HepG2 (cell line): ENCODE data around the gene SLC25A33. TPM values are rescaled to one million over a fixed set of nuclear protein-coding genes. Genes with fewer than 3 reads are reported as not detected.

ENCODE experiments used
- polyA plus RNA-seq, 8 experiments: library from polyadenylated mRNA; depleted of rRNA in 3 of 8; stranded (reverse) in 7 of 8; unstranded in 1 of 8; fragments of >200 nt; fragmentation: Illumina TruSeq in 4 of 8; extraction: Trizol in 4 of 8; gene quantifications; 2 replicates each; pipeline versions ENCODE4 v1.2.1 to v1.2.3, GENCODE V29; 2011 to 2016; ENCODE audit warnings: low read depth in 4 of 8, missing spikeins in 1 of 8, mixed read lengths in 1 of 8; ENCODE audit not compliant: insufficient read depth in 1 of 8
- total RNA-seq, 5 experiments: library from RNA; depleted of rRNA; stranded (reverse); fragments of >200 nt; fragmentation: Illumina TruSeq; extraction: Trizol; gene quantifications; 2 replicates each; pipeline ENCODE4 v1.2.3, GENCODE V29; 2016; ENCODE audit warnings: low read depth in 1 of 5

SLC25A33 gene
- total and polyA plus RNA-seq, 2 of the 13 experiments (the other 11 are each of a cell fraction or from before 2014, with no cell fraction given): 15.4 to 50.3 TPM

Other genes starting within 250 kb of the SLC25A33 start
- gene SPSB1, start 246.6 kb upstream of the SLC25A33 start, total RNA-seq (2016; rRNA removed; fragmentation: Illumina TruSeq; extraction: Trizol): 5.0 and 7.1 TPM in 2 replicates
- 8.0 and 10.9 TPM in 2 replicates for gene SPSB1, start 246.6 kb upstream of the SLC25A33 start, polyA plus RNA-seq (2011; rRNA removed)
- 5.7 and 8.2 TPM in 2 replicates for gene TMEM201, start 49.4 kb downstream of the SLC25A33 start, total RNA-seq (2016; rRNA removed; fragmentation: Illumina TruSeq; extraction: Trizol)
- gene TMEM201, start 49.4 kb downstream of the SLC25A33 start, polyA plus RNA-seq (2011; rRNA removed): 1.5 and 2.1 TPM in 2 replicates
- 6.6 and 7.1 TPM in 2 replicates for gene PIK3CD, start 112.3 kb downstream of the SLC25A33 start, total RNA-seq (2016; rRNA removed; fragmentation: Illumina TruSeq; extraction: Trizol)
- 10.0 and 12.5 TPM in 2 replicates for gene PIK3CD, start 112.3 kb downstream of the SLC25A33 start, polyA plus RNA-seq (2011; rRNA removed)